ENCODE results near the gene MLLT1. TPM values are rescaled to one million over a fixed set of nuclear protein-coding genes. Genes with fewer than 3 reads are reported as not detected.

The MLLT1 gene
- total RNA-seq, 2 donors from 2014 or later = 27.1 to 30.3 TPM

DNA sequence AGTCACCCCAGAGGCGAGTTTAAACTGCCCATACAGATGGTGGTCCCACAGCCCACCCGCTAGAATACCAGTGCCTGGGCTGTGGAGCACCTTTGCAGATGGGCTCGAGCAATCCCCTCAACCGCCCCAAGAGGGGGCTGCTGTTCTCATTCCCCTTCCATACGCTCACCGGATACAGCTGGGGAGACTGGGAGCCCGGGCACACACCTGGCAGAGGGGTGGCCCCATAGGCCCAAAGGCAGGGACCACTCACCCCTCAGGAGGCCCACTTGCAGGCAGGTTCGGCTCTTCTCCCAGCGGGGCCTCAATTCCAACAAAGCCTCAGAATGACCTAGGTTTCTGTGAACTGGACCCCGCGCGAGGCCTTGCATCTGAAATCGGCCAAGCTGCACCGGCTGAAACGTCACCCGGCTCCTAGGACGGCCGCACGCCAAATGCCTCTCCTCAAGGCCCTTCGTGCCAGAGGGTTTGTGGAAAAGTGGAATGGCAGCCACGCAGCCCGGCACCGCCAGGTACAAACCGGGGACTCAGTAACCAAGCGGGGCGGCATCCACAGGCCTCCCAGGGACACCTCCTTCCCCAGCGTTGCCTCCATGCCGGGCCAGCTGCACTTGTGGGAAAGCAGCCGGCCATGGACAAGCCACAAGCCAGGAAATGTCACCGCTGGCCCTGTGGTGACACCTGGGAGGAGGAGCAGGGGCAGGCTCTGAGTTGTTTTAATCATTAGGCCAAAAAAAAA is 18.7 kb downstream of the MLLT1 start:
- Mint-ChIP-seq H3K36me3 (ENCODE audit: low read depth) (peaks cover 2% of the 10 kb centered on the region), H3K27me3 (no peaks in the 10 kb centered on the region), H3K27ac (no peak overlapping the region), H3K4me3 (no peak overlapping the region), H3K4me1 (peaks cover 27% of the 10 kb centered on the region)
- no peaks in the 10 kb centered on the region for H3K9me3 ChIP-seq (ENCODE audit: control insufficient read depth, low read length, poor library complexity, severe bottlenecking)
- ATAC-seq = peak; percentile 59
- no peak for DNase-seq

DNA sequence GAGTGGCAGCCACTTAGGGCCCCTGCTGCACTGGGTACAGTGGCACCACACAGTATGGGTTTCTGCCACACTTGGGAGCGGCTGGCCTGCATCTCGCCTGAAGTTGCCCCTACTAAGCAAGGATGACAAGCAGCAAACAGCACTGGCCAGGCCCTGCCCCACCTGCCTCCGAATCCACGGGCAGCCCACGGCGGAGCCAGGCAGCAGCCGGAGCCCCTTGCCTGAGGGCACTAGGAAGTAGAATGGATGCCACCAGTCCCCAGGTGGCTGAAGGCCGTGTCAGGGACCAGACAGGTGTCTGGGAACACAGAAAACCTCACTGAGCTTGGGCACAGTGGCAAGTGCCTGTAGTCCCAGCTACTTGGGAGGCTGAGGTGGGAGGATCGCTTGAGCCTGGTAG is 19.4 kb downstream of the MLLT1 start:
- ATAC-seq = no peak
- DNase-seq = no peak
- Mint-ChIP-seq H3K4me3 (no peak overlapping the region), H3K27ac (no peak overlapping the region), H3K4me1 (peaks cover 27% of the 10 kb centered on the region), H3K36me3 (ENCODE audit: low read depth) (peaks cover 2% of the 10 kb centered on the region), H3K27me3 (no peaks in the 10 kb centered on the region)
- H3K9me3 ChIP-seq (ENCODE audit: control insufficient read depth, low read length, poor library complexity, severe bottlenecking) = no peaks in the 10 kb centered on the region

DNA sequence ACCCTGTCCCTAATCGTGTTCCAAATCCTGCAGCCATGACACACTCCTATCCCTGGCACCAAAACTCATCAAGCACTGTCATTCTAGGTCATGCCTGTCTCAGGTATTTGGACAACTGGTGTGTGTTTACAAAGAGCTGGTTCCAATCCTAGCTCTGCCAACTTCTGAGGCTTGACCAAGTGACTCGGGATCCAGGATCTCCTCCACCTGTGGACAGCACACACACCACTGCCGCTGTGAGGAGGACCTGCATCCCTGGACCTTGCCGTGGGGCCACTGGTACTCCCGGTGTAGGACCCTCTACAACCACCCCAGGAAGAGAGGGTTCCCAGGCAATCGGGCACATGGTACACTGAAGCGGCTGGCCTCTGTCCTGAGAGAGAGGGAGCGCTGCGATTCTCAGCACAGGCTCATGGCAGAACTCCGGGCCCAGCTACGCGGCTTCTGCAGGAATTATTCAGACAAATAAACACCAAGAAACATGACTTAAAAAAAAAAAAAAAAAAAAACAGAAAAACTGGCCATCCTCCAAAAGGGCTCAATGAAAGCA is 20.4 kb downstream of the MLLT1 start:
- no peaks in the 10 kb centered on the region for H3K9me3 ChIP-seq (ENCODE audit: control insufficient read depth, low read length, poor library complexity, severe bottlenecking)
- Mint-ChIP-seq H3K4me1 (peaks cover 27% of the 10 kb centered on the region), H3K27me3 (no peaks in the 10 kb centered on the region), H3K27ac (no peak overlapping the region), H3K36me3 (ENCODE audit: low read depth) (peaks cover 2% of the 10 kb centered on the region), H3K4me3 (peak overlapping the region; percentile 36)
- DNase-seq (no peak), ATAC-seq (no peak)

DNA sequence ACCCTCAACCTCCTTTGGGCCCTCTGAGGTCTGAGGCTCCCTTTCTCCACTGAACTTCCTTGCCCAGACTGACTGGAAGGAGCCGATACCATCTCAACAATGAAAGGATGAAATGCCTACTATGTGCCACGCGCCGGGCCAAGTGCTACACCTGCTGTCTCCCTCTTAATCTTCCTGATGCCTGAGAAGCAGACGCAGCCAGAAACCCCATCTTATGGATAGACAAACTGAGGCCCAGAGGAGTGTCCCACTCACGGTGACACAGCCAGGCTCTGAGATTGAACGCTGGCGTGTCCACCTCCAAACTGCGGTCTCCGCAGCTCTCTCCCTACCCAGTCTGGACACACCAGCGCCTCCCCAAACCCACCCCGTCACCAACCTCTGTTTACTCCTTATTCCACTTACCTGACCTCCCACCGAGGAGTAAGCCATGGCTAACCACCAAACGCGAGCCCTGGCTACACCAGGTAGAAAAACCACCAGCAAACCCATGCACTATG is 20.9 kb downstream of the MLLT1 start:
- H3K36me3 Mint-ChIP-seq (ENCODE audit: low read depth) = peaks cover 2% of the 10 kb centered on the region
- peaks cover 27% of the 10 kb centered on the region for H3K4me1 Mint-ChIP-seq
- no peaks in the 10 kb centered on the region for H3K27me3 Mint-ChIP-seq
- H3K4me3 Mint-ChIP-seq = peak overlapping the region; percentile 36
- no peak for DNase-seq
- no peaks in the 10 kb centered on the region for H3K9me3 ChIP-seq (ENCODE audit: control insufficient read depth, low read length, poor library complexity, severe bottlenecking)
- H3K27ac Mint-ChIP-seq = no peak overlapping the region
- ATAC-seq = no peak

DNA sequence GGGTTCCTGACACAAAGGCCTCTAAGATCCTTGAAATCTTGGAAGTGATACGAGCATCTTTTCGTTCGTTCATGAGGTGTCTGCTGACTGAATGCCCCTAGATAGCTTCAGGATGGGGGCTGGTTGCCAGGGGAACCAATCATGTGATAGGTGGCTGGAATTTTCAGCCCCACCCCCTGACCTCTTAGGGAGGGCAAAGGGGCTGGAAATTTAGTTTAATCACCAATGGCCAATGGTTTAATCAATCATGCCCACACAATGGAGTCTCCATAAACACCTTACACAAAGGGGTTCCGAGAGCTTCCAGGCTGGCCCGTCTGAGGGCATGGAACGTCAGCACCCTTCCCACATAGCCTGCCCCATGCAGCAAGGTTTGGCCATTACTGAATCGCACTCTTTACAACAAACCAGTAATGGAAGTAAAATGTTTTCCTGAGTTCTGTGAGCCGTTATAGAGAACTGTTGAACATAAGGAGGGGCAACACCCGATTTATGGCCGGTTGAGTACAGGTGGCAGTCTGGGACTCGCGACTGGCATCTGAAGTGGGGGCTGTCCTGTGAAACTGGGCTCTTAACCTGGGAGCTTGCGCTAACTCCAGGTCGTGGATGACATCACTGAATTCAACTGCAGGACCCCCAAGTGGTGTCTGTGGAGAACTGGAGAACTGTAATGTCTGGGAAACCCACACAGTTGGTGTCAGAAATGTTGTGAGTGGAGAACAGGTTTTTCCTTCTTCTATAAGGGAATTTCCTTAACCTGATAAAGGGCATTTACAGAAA is 25.6 kb downstream of the MLLT1 start:
- no peaks in the 10 kb centered on the region for H3K9me3 ChIP-seq (ENCODE audit: control insufficient read depth, low read length, poor library complexity, severe bottlenecking)
- H3K4me1 Mint-ChIP-seq = peaks cover 38% of the 10 kb centered on the region
- DNase-seq = no peak
- no peak for ATAC-seq
- H3K27me3 Mint-ChIP-seq = no peaks in the 10 kb centered on the region
- peak overlapping the region; percentile 32 for H3K27ac Mint-ChIP-seq
- H3K36me3 Mint-ChIP-seq (ENCODE audit: low read depth) = peaks cover 2% of the 10 kb centered on the region
- H3K4me3 Mint-ChIP-seq = no peak overlapping the region

DNA sequence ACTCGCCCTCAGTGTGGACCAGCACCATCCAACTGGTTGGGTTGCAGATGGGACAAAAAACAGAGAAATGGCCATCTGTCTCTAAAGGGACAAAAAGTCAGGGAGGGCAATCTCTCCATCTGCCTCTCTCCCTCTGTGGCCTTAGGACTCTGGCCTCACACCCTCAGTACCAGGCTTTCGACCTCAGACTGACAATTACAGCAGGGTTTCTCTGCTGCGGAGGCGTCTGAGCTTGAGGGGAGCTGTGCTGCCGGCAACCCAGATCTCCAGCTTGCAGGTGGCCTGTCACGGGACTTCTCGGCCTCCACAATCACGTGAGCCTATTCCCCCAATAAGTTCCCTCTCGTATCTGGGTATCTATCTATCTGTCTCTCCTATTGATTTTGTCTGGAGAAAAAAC is 27.7 kb downstream of the MLLT1 start:
- H3K4me3 Mint-ChIP-seq = no peak overlapping the region
- H3K27ac Mint-ChIP-seq = no peak overlapping the region
- no peak for DNase-seq
- no peaks in the 10 kb centered on the region for H3K36me3 Mint-ChIP-seq (ENCODE audit: low read depth)
- H3K27me3 Mint-ChIP-seq = no peaks in the 10 kb centered on the region
- no peaks in the 10 kb centered on the region for H3K9me3 ChIP-seq (ENCODE audit: control insufficient read depth, low read length, poor library complexity, severe bottlenecking)
- no peak for ATAC-seq
- H3K4me1 Mint-ChIP-seq = peaks cover 30% of the 10 kb centered on the region

DNA sequence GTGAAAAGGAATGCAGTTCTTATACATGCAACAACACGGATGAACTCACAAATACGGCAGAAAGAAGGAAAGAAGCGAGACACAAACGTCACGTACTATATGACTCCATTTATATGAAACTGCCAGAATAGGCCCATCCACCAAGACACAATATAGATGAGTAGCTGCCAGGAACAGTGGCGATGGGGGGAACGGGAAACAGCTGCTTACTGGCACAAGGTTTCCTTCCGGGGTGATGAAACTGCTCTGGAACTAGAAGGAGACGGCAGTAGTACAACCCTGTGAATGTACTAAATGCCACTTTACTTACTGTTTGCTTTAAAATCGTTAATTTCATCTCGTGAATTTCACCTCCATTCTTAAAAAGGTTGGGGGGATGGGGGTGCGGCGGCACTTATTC is 28.9 kb downstream of the MLLT1 start:
- H3K27ac Mint-ChIP-seq = peak overlapping the region; percentile 24
- ATAC-seq = no peak
- H3K4me3 Mint-ChIP-seq = no peak overlapping the region
- H3K4me1 Mint-ChIP-seq = peaks cover 36% of the 10 kb centered on the region
- no peaks in the 10 kb centered on the region for H3K27me3 Mint-ChIP-seq
- no peaks in the 10 kb centered on the region for H3K9me3 ChIP-seq (ENCODE audit: control insufficient read depth, low read length, poor library complexity, severe bottlenecking)
- H3K36me3 Mint-ChIP-seq (ENCODE audit: low read depth) = no peaks in the 10 kb centered on the region
- DNase-seq = no peak

DNA sequence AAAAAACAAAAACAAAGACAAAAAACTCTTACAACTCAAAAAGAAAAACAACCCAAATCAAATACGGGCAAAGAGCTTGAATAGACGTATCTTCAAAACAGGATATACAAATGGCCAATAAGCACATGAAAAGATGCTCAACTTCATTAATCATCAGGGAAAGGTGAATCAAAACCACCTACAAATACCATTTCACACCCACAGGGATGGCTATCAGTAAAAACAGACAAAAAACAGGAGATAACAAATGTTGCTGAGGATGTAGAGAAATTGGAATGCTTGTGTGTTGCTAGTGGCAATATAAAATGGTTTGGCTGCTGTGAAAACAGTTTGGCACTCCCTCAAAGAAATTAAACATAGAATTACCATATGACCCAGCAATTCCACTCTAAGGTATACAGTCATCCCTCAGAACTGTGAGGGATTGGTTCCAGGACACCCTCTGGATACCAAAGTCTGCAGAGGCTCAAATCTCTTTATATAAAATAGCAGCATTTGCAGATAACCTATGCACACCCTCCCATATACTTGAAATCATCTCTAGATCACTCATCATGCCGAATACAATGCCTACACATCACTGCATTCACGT is 29.7 kb downstream of the MLLT1 start:
- Mint-ChIP-seq H3K4me3 (no peak overlapping the region), H3K36me3 (ENCODE audit: low read depth) (no peaks in the 10 kb centered on the region), H3K4me1 (peaks cover 38% of the 10 kb centered on the region), H3K27me3 (no peaks in the 10 kb centered on the region), H3K27ac (peak overlapping the region; percentile 24)
- ATAC-seq = no peak
- no peaks in the 10 kb centered on the region for H3K9me3 ChIP-seq (ENCODE audit: control insufficient read depth, low read length, poor library complexity, severe bottlenecking)
- DNase-seq = no peak

DNA sequence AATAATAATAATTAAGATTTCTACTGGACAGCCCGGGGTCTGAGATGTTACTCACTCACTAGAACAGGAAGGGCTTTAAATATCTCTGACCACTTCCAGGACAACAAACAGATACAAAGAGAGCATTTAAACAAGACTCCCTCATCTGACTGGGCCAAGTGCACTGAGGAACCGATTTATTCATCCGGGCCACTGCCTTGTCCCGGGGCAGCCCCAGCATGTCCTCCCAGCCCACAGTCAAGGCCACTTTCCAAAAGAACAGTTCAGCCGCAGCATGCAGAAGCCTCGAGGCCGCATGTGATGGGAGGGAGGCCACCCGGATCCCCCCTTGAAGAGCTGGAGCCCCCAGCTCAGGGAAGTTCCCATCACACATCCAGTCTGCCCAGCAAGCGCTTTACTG is 30.5 kb downstream of the MLLT1 start:
- H3K9me3 ChIP-seq (ENCODE audit: control insufficient read depth, low read length, poor library complexity, severe bottlenecking) = no peaks in the 10 kb centered on the region
- Mint-ChIP-seq H3K4me3 (no peak overlapping the region), H3K36me3 (ENCODE audit: low read depth) (no peaks in the 10 kb centered on the region), H3K27ac (peak overlapping the region; percentile 8), H3K4me1 (peaks cover 44% of the 10 kb centered on the region), H3K27me3 (no peaks in the 10 kb centered on the region)
- ATAC-seq = no peak
- DNase-seq = no peak

DNA sequence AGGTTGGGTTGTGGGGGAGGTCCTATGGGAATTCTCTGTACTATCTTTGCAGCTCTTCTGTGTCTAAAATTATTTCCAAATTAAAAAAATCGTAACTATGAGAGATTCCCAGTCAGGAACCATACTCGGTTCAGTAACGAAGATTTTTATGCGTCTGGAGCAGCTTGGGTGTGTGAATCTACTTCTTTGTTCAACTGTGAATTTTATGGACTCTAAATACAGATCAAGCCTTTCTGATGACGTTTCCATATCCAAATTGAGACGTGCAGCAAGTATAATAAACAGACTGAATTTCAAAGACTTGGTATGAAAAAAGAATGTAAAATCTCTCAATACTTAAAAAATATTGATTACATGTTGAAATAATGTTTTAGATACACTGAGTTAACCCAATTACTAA is 30.9 kb downstream of the MLLT1 start:
- no peaks in the 10 kb centered on the region for H3K9me3 ChIP-seq (ENCODE audit: control insufficient read depth, low read length, poor library complexity, severe bottlenecking)
- peaks cover 48% of the 10 kb centered on the region for H3K4me1 Mint-ChIP-seq
- no peak overlapping the region for H3K4me3 Mint-ChIP-seq
- H3K27me3 Mint-ChIP-seq = no peaks in the 10 kb centered on the region
- no peak overlapping the region for H3K27ac Mint-ChIP-seq
- ATAC-seq (no peak), DNase-seq (no peak)
- H3K36me3 Mint-ChIP-seq (ENCODE audit: low read depth) = no peaks in the 10 kb centered on the region

DNA sequence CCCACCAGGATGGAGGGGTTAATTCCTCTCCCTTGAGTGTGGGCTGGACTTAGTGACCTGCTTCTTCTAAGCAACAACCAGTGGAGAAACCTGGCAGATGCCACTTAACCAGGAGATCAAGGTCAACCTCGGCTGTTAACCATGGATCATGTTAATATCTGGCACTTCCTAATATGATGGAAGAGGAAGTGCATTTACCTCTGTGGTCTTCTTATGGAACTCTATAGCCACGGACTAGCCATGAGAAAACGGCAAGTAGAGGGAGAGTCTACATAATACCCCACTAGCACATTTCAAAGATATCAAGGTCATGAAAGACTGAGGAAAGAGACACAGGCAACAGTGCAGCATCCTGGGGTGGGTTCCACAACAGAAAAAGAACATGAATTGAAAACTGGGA is 31.4 kb downstream of the MLLT1 start:
- no peaks in the 10 kb centered on the region for H3K27me3 Mint-ChIP-seq
- H3K36me3 Mint-ChIP-seq (ENCODE audit: low read depth) = no peaks in the 10 kb centered on the region
- no peaks in the 10 kb centered on the region for H3K9me3 ChIP-seq (ENCODE audit: control insufficient read depth, low read length, poor library complexity, severe bottlenecking)
- no peak overlapping the region for H3K27ac Mint-ChIP-seq
- H3K4me3 Mint-ChIP-seq = no peak overlapping the region
- peaks cover 45% of the 10 kb centered on the region for H3K4me1 Mint-ChIP-seq
- ATAC-seq = no peak
- DNase-seq = no peak

DNA sequence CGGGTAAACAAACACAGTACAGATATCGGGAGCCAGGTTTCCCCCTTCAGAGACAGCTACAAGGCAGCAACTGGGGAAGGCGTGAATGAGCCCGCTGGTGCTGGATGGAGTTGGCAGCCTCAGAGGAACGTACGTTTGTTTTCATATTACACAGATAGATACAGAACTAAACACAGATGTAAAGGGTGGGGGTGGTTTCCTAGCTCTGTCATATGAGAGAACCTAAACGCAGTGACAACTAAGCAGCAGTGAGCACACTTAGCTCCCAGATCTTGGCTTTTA is 32.8 kb downstream of the MLLT1 start:
- Mint-ChIP-seq H3K36me3 (ENCODE audit: low read depth) (no peaks in the 10 kb centered on the region), H3K4me3 (no peak overlapping the region), H3K27ac (peak overlapping the region; percentile 72), H3K4me1 (peaks cover 43% of the 10 kb centered on the region), H3K27me3 (no peaks in the 10 kb centered on the region)
- DNase-seq = no peak
- no peaks in the 10 kb centered on the region for H3K9me3 ChIP-seq (ENCODE audit: control insufficient read depth, low read length, poor library complexity, severe bottlenecking)
- no peak for ATAC-seq

DNA sequence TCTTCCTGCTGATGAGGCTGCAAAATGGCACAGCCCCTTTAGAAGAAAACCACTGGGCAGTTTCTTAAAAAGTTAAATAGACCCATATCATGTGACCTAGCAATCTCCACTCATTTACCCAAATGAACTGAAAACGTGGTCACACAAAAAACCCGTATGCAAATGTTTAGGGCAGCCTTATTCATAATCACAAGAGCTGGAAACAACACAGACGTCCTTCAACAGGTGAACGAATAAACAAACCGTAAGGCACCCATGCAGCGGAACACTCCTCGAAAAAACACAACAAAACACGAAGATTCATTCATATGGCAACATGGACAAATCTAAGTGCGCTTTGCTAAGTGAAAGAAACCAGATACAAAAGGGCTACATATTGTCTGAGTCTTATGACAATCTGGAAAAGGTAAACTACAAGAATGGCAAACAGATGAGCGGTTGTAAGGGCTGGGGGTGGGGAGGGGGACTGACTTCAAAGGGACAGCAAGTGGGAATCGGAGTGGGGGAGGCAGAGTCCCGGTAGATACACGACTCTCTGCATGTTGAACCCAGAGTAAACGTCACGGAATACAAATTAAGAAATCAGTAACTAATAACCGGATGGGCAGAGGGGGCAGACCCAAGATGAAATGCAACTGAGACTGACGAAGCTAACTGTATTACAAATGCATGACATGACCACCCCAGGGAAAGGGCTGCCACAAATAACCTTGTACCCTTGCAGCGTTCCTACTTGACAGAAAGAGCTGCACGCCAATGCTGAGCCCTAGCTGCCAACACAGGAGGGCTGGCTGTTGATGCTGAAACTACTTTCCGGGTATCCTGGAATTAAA is 33.4 kb downstream of the MLLT1 start:
- H3K27me3 Mint-ChIP-seq = no peaks in the 10 kb centered on the region
- peaks cover 40% of the 10 kb centered on the region for H3K4me1 Mint-ChIP-seq
- peak overlapping the region; percentile 72 for H3K27ac Mint-ChIP-seq
- no peak for ATAC-seq
- no peaks in the 10 kb centered on the region for H3K36me3 Mint-ChIP-seq (ENCODE audit: low read depth)
- H3K4me3 Mint-ChIP-seq = no peak overlapping the region
- H3K9me3 ChIP-seq (ENCODE audit: control insufficient read depth, low read length, poor library complexity, severe bottlenecking) = no peaks in the 10 kb centered on the region
- DNase-seq = no peak
